ENCODE data around the gene MRPL58. TPM values are rescaled to one million over a fixed set of nuclear protein-coding genes. Genes with fewer than 3 reads are reported as not detected.

The MRPL58 gene
- total and polyA plus RNA-seq, 2 of the 8 experiments (the other 6 are each of a cell fraction or from before 2014, with no cell fraction given) = 43.6 to 49.1 TPM

DNA sequence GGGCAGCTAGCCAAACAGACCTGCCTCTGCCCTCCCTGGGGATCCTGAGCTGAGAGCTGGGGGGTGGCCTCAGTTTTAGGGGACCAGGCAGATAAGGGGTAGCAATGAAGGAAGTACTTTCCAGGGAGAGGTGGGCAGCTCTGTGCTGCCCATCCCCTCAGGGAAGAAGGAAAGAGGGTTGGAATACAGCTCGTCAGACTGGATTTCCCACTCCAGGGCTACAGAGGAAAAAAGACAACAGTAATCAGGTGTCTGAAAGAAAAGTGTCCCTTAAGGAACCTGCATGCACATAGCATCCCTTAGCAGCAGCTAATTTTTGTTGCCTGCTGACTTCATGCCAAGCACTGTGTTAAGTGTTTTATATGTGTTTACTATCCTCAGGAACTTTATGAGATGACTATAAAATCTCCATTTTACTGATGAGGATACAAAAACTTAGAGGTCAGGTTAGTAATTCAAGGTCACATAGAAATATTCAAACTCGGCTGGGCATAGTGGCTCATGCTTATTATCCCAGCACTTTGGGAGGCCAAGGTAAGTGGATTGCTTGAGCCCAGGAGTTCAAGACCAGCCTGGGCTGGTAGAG lies 3.2 kb upstream of the MRPL58 start:
- no peak for DNase-seq (ENCODE audit: low read depth in 1 of 2, low spot score in 2 of 2)
- Histone ChIP-seq H3K23me2 (ENCODE audit: low read depth, low read length) (peaks cover 6% of the 10 kb centered on the region; the same call in 1 of the 2 replicates), H3K4me3 (ENCODE audit: extremely low read depth in 1 of 4, insufficient read depth in 2 of 4, low read depth in 3 of 4, low read length in 4 of 4) (no peak overlapping the region), H2BK5ac (ENCODE audit: low read depth, low read length) (no peak overlapping the region), H3K4me1 (replicated peaks in 1 of 4; ENCODE audit: control insufficient read depth in 3 of 4, insufficient read depth in 4 of 4, low read length in 3 of 4) (peaks cover 0 to 15% (median 4%) of the 10 kb centered on the region in 4 experiments; a peak in 5 of 7 replicates), H3K56ac (replicated peaks; ENCODE audit: insufficient read length, low read depth, low read length) (no peak overlapping the region), H4K91ac (replicated peaks; ENCODE audit: insufficient read length, low read length) (no peak overlapping the region), H2AFZ (ENCODE audit: low read length) (no peak overlapping the region), H3K23ac (ENCODE audit: insufficient read length) (no peak overlapping the region), H3K36me3 (ENCODE audit: control insufficient read depth in 2 of 4, insufficient read depth in 4 of 4, low read length in 3 of 4) (no peaks in the 10 kb centered on the region; a peak in 1 of 8 replicates), H3K27me3 (replicated peaks in 1 of 4; ENCODE audit: control insufficient read depth in 3 of 4, extremely low read depth in 1 of 4, insufficient read depth in 3 of 4, low read length in 3 of 4) (no peaks in the 10 kb centered on the region), H4K5ac (ENCODE audit: insufficient read length, low read depth, low read length) (no peak overlapping the region), H3K9ac (replicated peaks in 1 of 4; ENCODE audit: extremely low read depth in 1 of 4, low read depth in 3 of 4, low read length in 3 of 4) (no peak overlapping the region), H3K79me1 (ENCODE audit: low read depth, low read length) (no peaks in the 10 kb centered on the region), H2BK15ac (ENCODE audit: low read length) (no peak overlapping the region), H3K4me2 (ENCODE audit: insufficient read depth in 1 of 2, low read depth in 2 of 2, low read length in 2 of 2) (no peak overlapping the region), H3K14ac (ENCODE audit: insufficient read length) (no peak overlapping the region), H4K8ac (ENCODE audit: extremely low read depth, insufficient read depth, low read length) (no peak overlapping the region), H3K79me2 (ENCODE audit: control insufficient read depth in 1 of 2, insufficient read depth in 2 of 2, low read length in 2 of 2) (peaks cover 0 to 8% of the 10 kb centered on the region in 2 experiments; a peak in 2 of 4 replicates), H2BK120ac (replicated peaks; ENCODE audit: low read depth, low read length) (no peak overlapping the region), H2AK5ac (ENCODE audit: low read depth, low read length) (no peak overlapping the region), H4K20me1 (replicated peaks in 1 of 2; ENCODE audit: control insufficient read depth in 1 of 2, insufficient read depth in 2 of 2, low read length in 2 of 2) (peaks cover 0 to 2% of the 10 kb centered on the region in 2 experiments), H2BK20ac (ENCODE audit: low read length) (no peak overlapping the region), H3K4ac (replicated peaks; ENCODE audit: insufficient read length, low read depth, low read length) (no peak overlapping the region), H2BK12ac (ENCODE audit: low read depth, low read length) (no peak overlapping the region), H3K27ac (ENCODE audit: low read depth, low read length) (no peak overlapping the region), H3K9me3 (ENCODE audit: insufficient read depth in 2 of 2, low read depth in 1 of 2, low read length in 1 of 2) (no peaks in the 10 kb centered on the region), H3K18ac (ENCODE audit: extremely low read depth, low read length) (no peak overlapping the region)
- FAIRE-seq = no peak
- ChIA-PET CTCF (ENCODE audit: partially characterized antibody) (interaction anchor here (1.0 to 20.3 kb wide), 6 partner anchors 14 to 47 kb away, joined by 3 to 345 read pairs (median 8); partner anchors contain the start of gene CDR2L), POLR2A (ENCODE audit: partially characterized antibody) (interaction anchor here (0.7 to 5.8 kb wide), 6 partner anchors 13 to 45 kb away, joined by 3 to 87 read pairs (median 4); partner anchors contain the start of genes ATP5PD, CDR2L and HID1)
- 86% methylated on average over 2 of the region's 2 CpGs; no CpG with 5 or more reads in 1 of the 2 experiments for WGBS, 2 experiments (ENCODE audit: extremely low coverage in 1 of 2, insufficient coverage in 1 of 2, insufficient read length in 1 of 2, insufficient replicate concordance in 2 of 2, low coverage in 1 of 2, low lambda C conversion rate in 2 of 2, missing lambda C conversion rate in 1 of 2)
- TF ChIP-seq USF2 (IDR thresholded peaks at IDR 0.05; ENCODE audit: low read length) = no peak
- TF ChIP-seq SUZ12 (IDR thresholded peaks at IDR 0.05; ENCODE audit: low read length) = no peak
- no peak for TF ChIP-seq POU5F1 (IDR thresholded peaks at IDR 0.05; ENCODE audit: low read depth, low read length)
- TF ChIP-seq EP300 (IDR thresholded peaks at IDR 0.05; ENCODE audit: borderline replicate concordance in 1 of 2, low read depth in 2 of 2, low read length in 2 of 2) = no peak
- no peak for TF ChIP-seq RAD21 (IDR thresholded peaks at IDR 0.05 in 1 of 2, conservative IDR thresholded peaks at IDR 0.05 in 1 of 2; ENCODE audit: low read depth in 2 of 2, low read length in 2 of 2)
- no peak for TF ChIP-seq SAP30 (IDR thresholded peaks at IDR 0.05; ENCODE audit: insufficient read depth, insufficient replicate concordance, low read length)
- no peak for TF ChIP-seq SP2 (IDR thresholded peaks at IDR 0.05; ENCODE audit: low read length)
- no peak for TF ChIP-seq TAF1 (IDR thresholded peaks at IDR 0.05; ENCODE audit: low read depth, low read length)
- TF ChIP-seq TEAD4 (IDR thresholded peaks at IDR 0.05; ENCODE audit: low read depth, low read length) = no peak
- no peak for TF ChIP-seq RFX5 (IDR thresholded peaks at IDR 0.05; ENCODE audit: borderline replicate concordance, low read depth, low read length)
- no peak for TF ChIP-seq CBX8 (IDR thresholded peaks at IDR 0.05; ENCODE audit: borderline replicate concordance, low read depth, low read length)
